NCI-H69 (cell line): ENCODE measurements around the gene FSD1L.

Experiments used
- DNase-seq: peaks from one replicate; lab custom pipeline; 2025; lab: John Stamatoyannopoulos, UW

FSD1L gene

GRCh38 chr9:105447814-105448812, at the start of gene FSD1L:
Gene FSD1L (plus strand): TSS chr9:105448034. CDS start chr9:105448221, 187 bp downstream.
- DNase-seq = peak; percentile 98

- DNase-seq = peak; percentile 7
Measured at GRCh38 chr9:105399117-105399516, 48.7 kb upstream of the FSD1L start.

- DNase-seq = peak; percentile 35
Measured at GRCh38 chr9:105401651-105402050, 46.2 kb upstream of the FSD1L start.

- DNase-seq = no peak
Measured at GRCh38 chr9:105403552-105404248, 44.1 kb upstream of the FSD1L start.

GRCh38 chr9:105405514-105406131, 42.2 kb upstream of the FSD1L start:
- peak; percentile 16 for DNase-seq

GRCh38 chr9:105406369-105406768, 41.5 kb upstream of the FSD1L start:
- DNase-seq = no peak

GRCh38 chr9:105413525-105413924, 34.3 kb upstream of the FSD1L start:
- DNase-seq = peak; percentile 66

GRCh38 chr9:105414947-105415661, 32.7 kb upstream of the FSD1L start:
- DNase-seq = peak; percentile 76

GRCh38 chr9:105415662-105415980, 32.2 kb upstream of the FSD1L start:
- no peak for DNase-seq

- DNase-seq = no peak
Measured at GRCh38 chr9:105416840-105417239, 31.0 kb upstream of the FSD1L start.

GRCh38 chr9:105418588-105419500, 29.0 kb upstream of the FSD1L start:
- DNase-seq = peak; percentile 41

GRCh38 chr9:105419816-105420597, 27.8 kb upstream of the FSD1L start:
- DNase-seq = no peak

GRCh38 chr9:105421154-105421553, 26.7 kb upstream of the FSD1L start:
- no peak for DNase-seq

GRCh38 chr9:105421864-105422263, 26.0 kb upstream of the FSD1L start:
- no peak for DNase-seq

GRCh38 chr9:105425816-105426433, 21.9 kb upstream of the FSD1L start:
- peak; percentile 66 for DNase-seq

GRCh38 chr9:105426657-105427056, 21.2 kb upstream of the FSD1L start:
- no peak for DNase-seq

- no peak for DNase-seq
Measured at GRCh38 chr9:105431424-105432246, 16.2 kb upstream of the FSD1L start.

- peak; percentile 96 for DNase-seq
Measured at GRCh38 chr9:105432247-105432842, 15.5 kb upstream of the FSD1L start.
